Natural killer cell (primary cell): ENCODE measurements around the gene IFTAP. TPM values are rescaled to one million over a fixed set of nuclear protein-coding genes. Genes with fewer than 3 reads are reported as not detected.
"Not testable (repeated sequence)": the region's sequence is repeated elsewhere in the genome, so short reads cannot be mapped to it uniquely, and the experiment has no call there.

Source experiments
- ATAC-seq, 3 donors: fragments of 150-1000 bp in 2 of 3; fragments of 200-7000 bp in 1 of 3; cut with Tn5 transposase; 1 replicate in 1 of 3; 2 replicates in 2 of 3; pipeline ENCODE4 v1.10.0; 2021; ENCODE audit warnings: mild to moderate bottlenecking in 2 of 3, moderate library complexity in 2 of 3
- DNase-seq, 2 donors: peaks; one replicate each; pipeline versions ENCODE4 v3.0.0 to v3.0.0-alpha.2; 2013 to 2021; ENCODE audit warnings: mixed read lengths in 1 of 2
- H3K27ac ChIP-seq: one replicate; pipeline ENCODE4 v1.5.1; 2013; ENCODE audit warnings: mild to moderate bottlenecking, low read length
- H3K27me3 ChIP-seq: one replicate; pipeline ENCODE4 v1.6.1; 2013; ENCODE audit warnings: low read length; ENCODE audit not compliant: control insufficient read depth, insufficient read depth
- H3K36me3 ChIP-seq: one replicate; pipeline ENCODE4 v1.6.1; 2013; ENCODE audit warnings: low read length; ENCODE audit not compliant: control insufficient read depth, insufficient read depth
- H3K4me1 ChIP-seq: one replicate; pipeline ENCODE4 v1.6.1; 2013; ENCODE audit warnings: low read length; ENCODE audit not compliant: control insufficient read depth, insufficient read depth
- H3K4me3 ChIP-seq: one replicate; pipeline ENCODE4 v1.5.1; 2013; ENCODE audit warnings: low read length
- H3K9me3 ChIP-seq: one replicate; pipeline ENCODE4 v1.6.1; 2013; ENCODE audit warnings: low read length; ENCODE audit not compliant: control insufficient read depth, insufficient read depth
- H3K27ac Mint-ChIP-seq, 2 donors: one replicate each; pipeline ENCODE4 v1.8.0; 2022; ENCODE audit warnings: mild to moderate bottlenecking in 2 of 2, mixed read lengths in 2 of 2, moderate library complexity in 1 of 2
- H3K27me3 Mint-ChIP-seq, 2 donors: one replicate each; pipeline ENCODE4 v1.8.0; 2022; ENCODE audit warnings: low read depth in 2 of 2, mixed read lengths in 2 of 2
- H3K36me3 Mint-ChIP-seq: one replicate; pipeline ENCODE4 v1.8.0; 2022; ENCODE audit warnings: mixed read lengths
- H3K4me1 Mint-ChIP-seq, 2 donors: one replicate each; pipeline ENCODE4 v1.8.0; 2022; ENCODE audit warnings: mixed read lengths in 2 of 2
- H3K4me3 Mint-ChIP-seq: one replicate; pipeline ENCODE4 v1.8.0; 2022; ENCODE audit warnings: mild to moderate bottlenecking, moderate library complexity, mixed read lengths
- H3K9me3 Mint-ChIP-seq, 2 donors: one replicate each; pipeline ENCODE4 v1.8.0; 2022; ENCODE audit warnings: mixed read lengths in 2 of 2
- CTCF ChIP-seq: fragments of 200-600 bp; IDR thresholded peaks from one replicate; pipeline ENCODE4 v1.8.0; 2022; ENCODE audit warnings: antibody characterized with exemption
- WGBS: methylation state at CpG from one replicate; pipeline ENCODE4 v1.1.7; 2013; ENCODE audit warnings: missing lambda C conversion rate; ENCODE audit not compliant: insufficient coverage; 5-methylcytosine and 5-hydroxymethylcytosine counted together
- intact Hi-C: fragments of 100-400 bp; cut with micrococcal nuclease; formaldehyde crosslinking; loops from one replicate; pipeline ENCODE4 v1.14.2; 2022
- total RNA-seq, 4 donors: library from RNA; stranded (reverse); fragments of 120-200 nt in 1 of 4; gene quantifications; one replicate each; pipeline versions ENCODE4 v1.2.3 to v1.2.4, GENCODE V29; 2013 to 2022

The IFTAP gene
- total RNA-seq, 3 donors from 2014 or later (not counting 1 experiment from before 2014, with no cell fraction given) = 0.94 to 1.9 (median 1.8) TPM

DNA sequence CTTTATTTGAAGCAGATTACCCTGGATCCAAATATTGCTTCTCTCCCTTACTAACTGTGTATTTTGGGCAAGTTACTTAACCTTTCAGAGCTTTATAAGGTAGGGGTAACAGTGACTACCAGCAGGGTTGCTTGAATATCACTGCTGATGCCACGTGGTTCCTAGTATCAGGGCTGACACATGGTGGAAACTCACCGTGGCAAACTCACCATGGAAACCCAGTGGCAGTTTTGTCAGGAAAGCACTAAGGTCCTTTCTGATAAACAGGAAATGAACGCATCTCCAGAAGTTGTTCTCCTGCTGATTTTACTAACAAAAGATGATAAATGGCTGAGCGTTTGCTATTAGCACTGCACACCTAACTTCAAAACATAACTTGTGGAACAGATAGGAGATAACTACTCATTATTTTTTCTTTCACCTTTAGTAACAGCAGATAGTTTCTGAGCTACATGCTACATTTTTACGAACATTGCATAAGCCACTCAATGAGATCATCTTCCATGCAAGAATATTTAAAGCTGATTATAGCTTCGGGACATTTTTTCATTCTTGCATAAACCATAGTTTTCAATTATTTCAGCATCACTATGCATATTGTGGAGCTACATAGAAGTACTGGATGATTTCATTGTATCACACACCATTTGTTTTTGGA lies 63.4 kb downstream of the IFTAP start:
- Mint-ChIP-seq H3K4me3 (no peak overlapping the region), H3K36me3 (no peaks in the 10 kb centered on the region)
- 79% methylated on average over 6 of the region's 6 CpGs for WGBS

GRCh38 chr11:36661359-36661758 lies 67.1 kb downstream of the IFTAP start:
- intact Hi-C loops, ATAC-seq, H3K36me3 Mint-ChIP-seq, H3K36me3 ChIP-seq, DNase-seq, H3K27ac Mint-ChIP-seq, H3K27me3 Mint-ChIP-seq, H3K4me1 ChIP-seq, H3K27me3 ChIP-seq, H3K4me3 Mint-ChIP-seq, H3K9me3 Mint-ChIP-seq, H3K9me3 ChIP-seq, H3K4me1 Mint-ChIP-seq, H3K27ac ChIP-seq, H3K4me3 ChIP-seq: not testable (repeated sequence)
- 93% methylated on average over 2 of the region's 2 CpGs for WGBS

More for the DNA sequence above, 63.4 kb downstream of the IFTAP start:
- Mint-ChIP-seq H3K9me3 (no peaks in the 10 kb centered on the region), H3K27ac (no peak overlapping the region), H3K27me3 (peaks cover 0 to 3% of the 10 kb centered on the region in 2 donors), H3K4me1 (no peaks in the 10 kb centered on the region)
- DNase-seq (no peak), ATAC-seq (no peak)
- no peaks in the 10 kb centered on the region for H3K27me3 ChIP-seq
- TF ChIP-seq CTCF = no peak
- H3K4me3 ChIP-seq = no peak overlapping the region
- no peak overlapping the region for H3K27ac ChIP-seq
- no peaks in the 10 kb centered on the region for H3K36me3 ChIP-seq
- intact Hi-C loops = no loop called here
- no peaks in the 10 kb centered on the region for H3K9me3 ChIP-seq
- H3K4me1 ChIP-seq = no peaks in the 10 kb centered on the region

DNA sequence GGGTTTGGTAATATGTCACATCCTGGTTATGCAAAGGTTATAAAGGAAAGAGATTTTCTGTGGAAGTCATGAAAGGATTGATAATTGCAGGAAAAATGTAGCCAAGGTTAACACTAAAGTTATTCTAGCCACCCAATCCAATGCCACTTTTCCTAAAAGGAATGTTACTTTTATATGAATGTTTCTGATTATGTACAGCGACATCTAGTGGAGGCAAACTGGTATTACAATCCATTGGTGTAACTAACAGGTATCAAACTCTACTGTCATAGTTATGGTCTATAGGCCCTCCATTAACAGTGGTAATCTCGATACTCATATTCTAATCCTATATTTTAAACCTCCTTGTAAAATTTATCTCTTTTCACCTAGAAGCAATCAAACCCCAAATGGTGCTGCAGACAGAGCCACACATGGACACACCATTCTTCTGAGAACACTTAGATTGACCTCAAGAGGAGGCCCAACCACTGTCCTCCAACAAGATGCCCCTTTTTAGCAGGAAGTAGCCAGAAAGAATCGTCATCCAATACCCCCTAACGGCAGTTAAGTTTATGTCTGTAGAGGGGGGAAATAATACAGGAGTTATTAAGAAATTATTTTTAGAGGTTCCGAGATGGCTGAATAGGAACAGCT lies 78.6 kb downstream of the IFTAP start:
- H3K36me3 Mint-ChIP-seq = no peaks in the 10 kb centered on the region
- H3K36me3 ChIP-seq = no peaks in the 10 kb centered on the region
- H3K9me3 Mint-ChIP-seq = no peaks in the 10 kb centered on the region
- H3K9me3 ChIP-seq = no peaks in the 10 kb centered on the region
- no peak overlapping the region for H3K27ac ChIP-seq
- no peaks in the 10 kb centered on the region for H3K27me3 ChIP-seq
- H3K4me1 ChIP-seq = no peaks in the 10 kb centered on the region
- TF ChIP-seq CTCF = peak; percentile 98
- ATAC-seq = no peak
- WGBS = 72% methylated on average over 5 of the region's 5 CpGs
- peak in 1 of 2 donors; percentile 67 for DNase-seq
- H3K4me1 Mint-ChIP-seq = no peaks in the 10 kb centered on the region
- no peak overlapping the region for H3K27ac Mint-ChIP-seq
- no peak overlapping the region for H3K4me3 Mint-ChIP-seq
- H3K27me3 Mint-ChIP-seq = no peaks in the 10 kb centered on the region
- no peak overlapping the region for H3K4me3 ChIP-seq
- intact Hi-C loops = loop anchor here (1.0 to 2.0 kb wide), 2 partner anchors 109 to 380 kb away; no protein-coding TSS in a partner anchor

DNA sequence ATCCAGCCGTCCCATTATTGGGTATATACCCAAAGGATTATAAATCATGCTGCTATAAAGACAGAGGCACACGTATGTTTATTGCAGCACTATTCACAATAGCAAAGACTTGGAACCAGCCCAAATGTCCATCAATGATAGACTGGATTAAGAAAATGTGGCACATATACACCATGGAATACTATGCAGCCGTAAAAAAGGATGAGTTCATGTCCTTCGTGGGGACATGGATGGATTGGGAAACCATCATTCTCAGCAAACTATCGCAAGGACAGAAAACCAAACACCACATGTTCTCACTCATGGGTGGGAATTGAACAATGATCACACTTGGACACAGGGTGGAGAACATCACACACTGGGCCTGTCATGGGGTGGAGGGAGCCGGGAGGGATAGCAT lies 85.2 kb downstream of the IFTAP start:
- H3K4me3 ChIP-seq, H3K36me3 ChIP-seq, H3K27ac ChIP-seq, ATAC-seq, H3K4me1 ChIP-seq, H3K36me3 Mint-ChIP-seq, H3K27me3 ChIP-seq, H3K4me3 Mint-ChIP-seq, intact Hi-C loops, H3K9me3 Mint-ChIP-seq, H3K9me3 ChIP-seq, DNase-seq, H3K4me1 Mint-ChIP-seq, H3K27ac Mint-ChIP-seq: not testable (repeated sequence)
- peaks cover 7 to 11% of the 10 kb centered on the region in 2 donors for H3K27me3 Mint-ChIP-seq
- WGBS = 87% methylated on average over 4 of the region's 6 CpGs
